Fibroblast of lung (primary cell): ENCODE data around the gene RGS7. TPM values are rescaled to one million over a fixed set of nuclear protein-coding genes. Genes with fewer than 3 reads are reported as not detected.

Experiments
- DNase-seq, 2 donors: peaks; one replicate each; pipeline versions ENCODE4 v3.0.0 to v3.0.0-alpha.2; 2010; ENCODE audit warnings: low read depth in 2 of 2
- H2AFZ ChIP-seq: 2 replicates; pipeline ENCODE4 v1.5.1; 2012; ENCODE audit warnings: low read length, control low read depth, inconsistent platforms
- H3K27ac ChIP-seq: 2 replicates; pipeline ENCODE4 v1.5.1; 2011; ENCODE audit warnings: low read length, control low read depth; ENCODE audit not compliant: insufficient read depth
- H3K27me3 ChIP-seq: 2 replicates; pipeline ENCODE4 v1.5.1; 2011; ENCODE audit warnings: mild to moderate bottlenecking, low read length; ENCODE audit not compliant: control insufficient read depth, insufficient read depth
- H3K36me3 ChIP-seq: 2 replicates; pipeline ENCODE4 v1.5.1; 2011; ENCODE audit warnings: low read length; ENCODE audit not compliant: control insufficient read depth, insufficient read depth
- H3K4me1 ChIP-seq: 2 replicates; pipeline ENCODE4 v1.5.1; 2011; ENCODE audit warnings: low read length; ENCODE audit not compliant: control insufficient read depth, insufficient read depth; ENCODE audit errors: extremely low read depth
- H3K4me2 ChIP-seq: 2 replicates; pipeline ENCODE4 v1.5.1; 2011; ENCODE audit warnings: low read length, control low read depth; ENCODE audit not compliant: insufficient read depth; ENCODE audit errors: extremely low read depth
- H3K4me3 ChIP-seq, 4 experiments: fragments of 200-600 bp in 1 of 4; sonication (generic) in 1 of 4; replicated peaks in 1 of 4; 2 replicates each; pipeline ENCODE4 v1.5.1; 2011 to 2016; ENCODE audit warnings: low read length in 4 of 4, low read depth in 3 of 4, mild to moderate bottlenecking in 3 of 4, control low read depth in 2 of 4, inconsistent platforms in 1 of 4, mixed read lengths in 1 of 4; ENCODE audit not compliant: insufficient read depth in 1 of 4; ENCODE audit errors: control extremely low read depth in 1 of 4
- H3K79me2 ChIP-seq: 2 replicates; pipeline ENCODE4 v1.5.1; 2012; ENCODE audit warnings: mild to moderate bottlenecking, low read length, inconsistent platforms; ENCODE audit not compliant: control insufficient read depth, insufficient read depth
- H3K9ac ChIP-seq: 2 replicates; pipeline ENCODE4 v1.5.1; 2011; ENCODE audit warnings: mild to moderate bottlenecking, low read length, control low read depth; ENCODE audit not compliant: insufficient read depth
- H3K9me3 ChIP-seq: 2 replicates; pipeline ENCODE4 v1.5.1; 2012; ENCODE audit warnings: low read depth, low read length; ENCODE audit not compliant: control insufficient read depth, insufficient read depth
- H4K20me1 ChIP-seq: 2 replicates; pipeline ENCODE4 v1.5.1; 2011; ENCODE audit warnings: low read length; ENCODE audit not compliant: control insufficient read depth, insufficient read depth; ENCODE audit errors: extremely low read depth
- EZH2 ChIP-seq: IDR thresholded peaks from 2 replicates; pipeline ENCODE4 v1.5.1; 2012; ENCODE audit warnings: low read length, control low read depth, mild to moderate bottlenecking; ENCODE audit errors: missing control alignments
- polyA plus RNA-seq, 2 donors: library from polyadenylated mRNA; depleted of rRNA in 1 of 2; stranded (reverse) in 1 of 2; unstranded in 1 of 2; fragments of >200 nt; gene quantifications; 2 replicates each; pipeline ENCODE4 v1.2.1, GENCODE V29; 2011 to 2012; ENCODE audit warnings: missing spikeins in 1 of 2
- total RNA-seq: library from RNA; depleted of rRNA; stranded (reverse); fragments of >200 nt; gene quantifications from 2 replicates; pipeline ENCODE4 v1.2.1, GENCODE V29; 2014
- TF ChIP-seq, protein P1 (sequence below), 2 donors: IDR thresholded peaks in 1 of 2; conservative IDR thresholded peaks in 1 of 2; 1 replicate in 1 of 2; 2 replicates in 1 of 2; pipeline ENCODE4 v1.5.1; 2011 to 2012; ENCODE audit warnings: low read length in 2 of 2, control low read depth in 1 of 2, inconsistent platforms in 1 of 2, low read depth in 1 of 2, mild to moderate bottlenecking in 1 of 2

Gene RGS7
- total and polyA plus RNA-seq, 2 donors (not counting 1 experiment from before 2014, with no cell fraction given) = 3.6 to 4.2 TPM

DNA sequence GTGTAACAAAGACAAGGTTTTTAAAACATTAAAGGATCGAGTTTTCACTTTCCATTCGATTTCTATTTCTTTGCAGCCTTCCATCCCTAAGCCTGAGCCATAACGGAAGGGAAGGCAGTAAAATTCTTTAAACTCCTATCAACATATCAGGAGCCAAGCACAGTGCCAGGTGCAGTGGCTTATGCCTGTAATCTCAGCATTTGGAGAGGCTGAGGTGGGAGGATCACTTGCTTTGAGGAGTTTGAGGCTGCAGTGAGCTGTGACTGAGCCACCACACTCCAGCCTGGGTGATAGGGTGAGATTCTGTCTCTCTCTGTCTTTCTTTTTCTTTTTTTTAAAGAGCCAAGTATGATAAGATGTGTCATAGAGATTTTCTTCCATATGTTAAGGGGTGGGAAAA lies 527.5 kb downstream of the RGS7 start:
- H3K9ac ChIP-seq = no peak overlapping the region
- H3K9me3 ChIP-seq = no peaks in the 10 kb centered on the region
- no peaks in the 10 kb centered on the region for H3K79me2 ChIP-seq
- no peaks in the 10 kb centered on the region for H3K4me1 ChIP-seq
- H3K4me3 ChIP-seq = no peak overlapping the region
- no peaks in the 10 kb centered on the region for H3K36me3 ChIP-seq
- TF ChIP-seq EZH2 = no peak
- TF ChIP-seq, protein P1, sequence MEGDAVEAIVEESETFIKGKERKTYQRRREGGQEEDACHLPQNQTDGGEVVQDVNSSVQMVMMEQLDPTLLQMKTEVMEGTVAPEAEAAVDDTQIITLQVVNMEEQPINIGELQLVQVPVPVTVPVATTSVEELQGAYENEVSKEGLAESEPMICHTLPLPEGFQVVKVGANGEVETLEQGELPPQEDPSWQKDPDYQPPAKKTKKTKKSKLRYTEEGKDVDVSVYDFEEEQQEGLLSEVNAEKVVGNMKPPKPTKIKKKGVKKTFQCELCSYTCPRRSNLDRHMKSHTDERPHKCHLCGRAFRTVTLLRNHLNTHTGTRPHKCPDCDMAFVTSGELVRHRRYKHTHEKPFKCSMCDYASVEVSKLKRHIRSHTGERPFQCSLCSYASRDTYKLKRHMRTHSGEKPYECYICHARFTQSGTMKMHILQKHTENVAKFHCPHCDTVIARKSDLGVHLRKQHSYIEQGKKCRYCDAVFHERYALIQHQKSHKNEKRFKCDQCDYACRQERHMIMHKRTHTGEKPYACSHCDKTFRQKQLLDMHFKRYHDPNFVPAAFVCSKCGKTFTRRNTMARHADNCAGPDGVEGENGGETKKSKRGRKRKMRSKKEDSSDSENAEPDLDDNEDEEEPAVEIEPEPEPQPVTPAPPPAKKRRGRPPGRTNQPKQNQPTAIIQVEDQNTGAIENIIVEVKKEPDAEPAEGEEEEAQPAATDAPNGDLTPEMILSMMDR (conservative IDR thresholded peaks at IDR 0.05 in 1 of 2, IDR thresholded peaks at IDR 0.05 in 1 of 2; ENCODE audit: low read depth in 1 of 2, low read length in 2 of 2) = no peak
- DNase-seq = no peak
- H4K20me1 ChIP-seq = no peaks in the 10 kb centered on the region
- no peak overlapping the region for H3K4me2 ChIP-seq
- H3K27me3 ChIP-seq = no peaks in the 10 kb centered on the region
- no peak overlapping the region for H2AFZ ChIP-seq
- H3K27ac ChIP-seq = no peak overlapping the region

DNA sequence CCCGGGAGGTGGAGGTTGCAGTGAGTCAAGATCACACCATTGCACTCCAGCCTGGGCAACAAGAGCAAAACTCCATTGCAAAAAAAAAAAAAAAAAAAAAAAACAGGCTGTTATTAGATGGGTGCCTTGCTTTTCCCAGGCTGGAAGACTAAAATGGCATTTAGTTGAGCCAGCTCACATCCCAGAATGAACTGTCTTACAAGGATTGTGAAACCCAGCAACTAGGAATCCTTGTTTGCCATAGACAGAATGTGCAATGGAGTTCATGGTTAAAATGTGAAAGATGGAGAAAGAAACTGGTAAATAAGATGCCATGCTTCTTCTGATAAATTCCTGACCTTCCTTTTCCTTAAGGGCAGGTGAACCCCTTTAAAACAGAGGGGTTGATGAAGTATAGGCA lies 529.2 kb downstream of the RGS7 start:
- Histone ChIP-seq H2AFZ (no peak overlapping the region), H3K4me3 (no peak overlapping the region), H3K4me1 (no peaks in the 10 kb centered on the region), H3K27me3 (no peaks in the 10 kb centered on the region), H3K4me2 (no peak overlapping the region), H3K9me3 (no peaks in the 10 kb centered on the region), H4K20me1 (no peaks in the 10 kb centered on the region), H3K9ac (no peak overlapping the region), H3K79me2 (no peaks in the 10 kb centered on the region), H3K36me3 (no peaks in the 10 kb centered on the region), H3K27ac (no peak overlapping the region)
- TF ChIP-seq, protein P1 (conservative IDR thresholded peaks at IDR 0.05 in 1 of 2, IDR thresholded peaks at IDR 0.05 in 1 of 2; ENCODE audit: low read depth in 1 of 2, low read length in 2 of 2) = no peak
- TF ChIP-seq EZH2 = no peak
- no peak for DNase-seq

DNA sequence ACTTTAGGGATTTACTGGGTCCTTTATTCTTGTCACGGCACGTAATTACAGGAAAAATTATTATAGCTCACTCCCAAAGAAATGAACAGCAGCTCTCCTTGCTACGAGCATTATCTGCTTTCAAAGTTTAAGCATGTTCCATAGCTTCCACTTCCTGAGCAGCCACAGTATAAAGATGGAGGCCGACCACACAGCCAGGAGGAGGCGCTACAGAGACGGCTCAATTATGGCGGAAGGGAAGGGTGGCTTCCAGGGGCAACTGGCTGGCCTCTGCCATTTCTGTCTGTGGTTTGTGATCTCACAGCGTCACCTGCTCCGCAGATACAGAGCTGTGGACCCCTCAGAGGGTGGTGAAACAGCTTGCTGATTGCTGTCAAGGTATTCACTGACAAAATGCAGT lies 532.8 kb downstream of the RGS7 start:
- no peak for DNase-seq
- Histone ChIP-seq H3K79me2 (no peaks in the 10 kb centered on the region), H3K36me3 (no peaks in the 10 kb centered on the region), H3K4me2 (no peak overlapping the region), H3K27ac (no peak overlapping the region), H3K4me3 (no peak overlapping the region), H3K4me1 (no peaks in the 10 kb centered on the region), H3K27me3 (no peaks in the 10 kb centered on the region), H4K20me1 (no peaks in the 10 kb centered on the region), H2AFZ (no peak overlapping the region), H3K9me3 (no peaks in the 10 kb centered on the region), H3K9ac (no peak overlapping the region)
- no peak for TF ChIP-seq EZH2
- TF ChIP-seq, protein P1 (conservative IDR thresholded peaks at IDR 0.05 in 1 of 2, IDR thresholded peaks at IDR 0.05 in 1 of 2; ENCODE audit: low read depth in 1 of 2, low read length in 2 of 2) = no peak
